GM12873 (cell line): ENCODE measurements around the gene ZNF497.

Experiments
- TF ChIP-seq, protein P1 (sequence below): IDR thresholded peaks from 2 replicates; pipeline ENCODE4 v1.5.1; 2012; ENCODE audit warnings: low read depth, mild to moderate bottlenecking, moderate library complexity, low read length, control low read depth; ENCODE audit not compliant: insufficient read depth; ENCODE audit errors: missing control alignments

Gene ZNF497

DNA sequence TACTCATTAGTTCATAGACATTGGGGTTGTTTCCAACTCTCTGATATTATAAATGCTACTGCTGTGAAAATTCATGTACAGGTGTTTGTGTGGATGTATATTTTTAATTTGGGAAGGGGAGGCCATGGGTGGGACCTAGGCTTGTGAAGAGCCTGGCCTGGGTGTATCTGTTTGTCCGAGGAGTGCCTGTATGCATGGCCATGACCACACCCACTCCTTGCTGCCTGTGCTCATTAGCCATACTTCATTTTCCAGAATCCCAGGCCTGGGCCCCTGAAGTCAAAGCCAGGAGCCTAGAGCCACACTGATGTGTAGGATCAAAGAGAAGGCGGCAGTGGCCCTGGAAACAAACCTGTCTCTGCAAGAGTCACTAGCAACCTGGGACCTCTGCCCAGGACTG is 47.0 kb downstream of the ZNF497 start:
- TF ChIP-seq, protein P1, sequence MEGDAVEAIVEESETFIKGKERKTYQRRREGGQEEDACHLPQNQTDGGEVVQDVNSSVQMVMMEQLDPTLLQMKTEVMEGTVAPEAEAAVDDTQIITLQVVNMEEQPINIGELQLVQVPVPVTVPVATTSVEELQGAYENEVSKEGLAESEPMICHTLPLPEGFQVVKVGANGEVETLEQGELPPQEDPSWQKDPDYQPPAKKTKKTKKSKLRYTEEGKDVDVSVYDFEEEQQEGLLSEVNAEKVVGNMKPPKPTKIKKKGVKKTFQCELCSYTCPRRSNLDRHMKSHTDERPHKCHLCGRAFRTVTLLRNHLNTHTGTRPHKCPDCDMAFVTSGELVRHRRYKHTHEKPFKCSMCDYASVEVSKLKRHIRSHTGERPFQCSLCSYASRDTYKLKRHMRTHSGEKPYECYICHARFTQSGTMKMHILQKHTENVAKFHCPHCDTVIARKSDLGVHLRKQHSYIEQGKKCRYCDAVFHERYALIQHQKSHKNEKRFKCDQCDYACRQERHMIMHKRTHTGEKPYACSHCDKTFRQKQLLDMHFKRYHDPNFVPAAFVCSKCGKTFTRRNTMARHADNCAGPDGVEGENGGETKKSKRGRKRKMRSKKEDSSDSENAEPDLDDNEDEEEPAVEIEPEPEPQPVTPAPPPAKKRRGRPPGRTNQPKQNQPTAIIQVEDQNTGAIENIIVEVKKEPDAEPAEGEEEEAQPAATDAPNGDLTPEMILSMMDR, result no peak

DNA sequence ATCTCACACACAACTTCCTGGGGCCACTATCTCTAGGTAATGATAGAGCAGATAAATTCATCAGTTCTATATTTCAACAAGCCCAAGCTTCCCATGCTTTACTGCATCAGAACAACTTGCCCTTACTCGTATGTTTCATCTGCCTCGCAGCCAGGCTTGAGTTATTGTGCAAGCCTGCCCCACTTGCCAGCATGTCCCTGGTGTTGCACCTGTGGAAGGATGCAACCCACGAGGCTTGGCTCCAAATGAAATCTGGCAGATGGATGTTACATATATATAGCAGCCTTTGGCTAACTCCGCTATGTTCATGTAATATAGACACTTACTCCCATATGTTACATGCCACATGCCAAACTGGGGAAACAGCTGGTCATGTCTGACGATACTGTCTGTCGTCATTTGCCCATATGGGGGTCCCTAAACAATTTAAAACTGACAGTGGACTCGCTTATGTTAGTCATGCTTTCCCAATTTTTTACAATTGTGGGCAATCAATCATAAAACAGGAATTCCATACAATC is 51.1 kb downstream of the ZNF497 start:
- TF ChIP-seq, protein P1, result no peak

DNA sequence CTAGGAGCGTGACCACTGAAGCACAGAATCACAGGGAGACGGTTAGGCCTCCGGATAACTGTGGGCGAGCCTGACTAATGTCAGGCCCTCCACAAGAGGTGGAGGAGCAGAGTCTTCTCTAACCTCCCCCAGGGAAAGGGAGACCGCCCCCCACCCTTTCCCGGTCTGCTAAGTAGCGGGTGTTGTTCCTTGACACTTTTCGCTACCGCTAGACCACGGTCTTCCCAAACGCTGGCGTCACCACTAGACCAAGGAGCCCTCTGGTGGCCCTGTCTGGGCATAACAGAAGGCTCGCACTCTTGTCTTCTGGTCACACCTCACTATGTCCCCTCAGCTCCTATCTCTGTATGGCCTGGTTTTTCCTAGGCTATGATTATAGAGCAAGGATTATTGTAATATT is 51.9 kb downstream of the ZNF497 start:
- TF ChIP-seq, protein P1, result peak; percentile 21

DNA sequence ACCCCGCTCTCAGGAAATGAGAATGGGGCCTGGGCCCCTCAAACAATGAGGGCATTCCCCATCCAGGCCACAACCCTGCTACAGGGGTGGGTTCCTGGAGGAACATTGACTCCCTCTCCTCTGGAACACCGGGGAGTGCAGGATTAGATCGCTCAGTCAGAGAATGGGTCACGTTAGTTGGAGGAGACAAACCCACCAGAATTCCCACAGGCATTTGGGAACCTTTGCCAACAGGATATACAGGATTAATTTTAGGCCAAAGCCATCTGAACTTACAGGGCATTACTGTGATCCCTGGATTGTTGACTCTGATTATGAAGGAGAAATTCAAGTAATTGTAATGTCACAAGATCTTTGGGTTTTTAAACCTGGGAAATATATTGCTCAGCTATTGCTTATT is 54.8 kb downstream of the ZNF497 start:
- TF ChIP-seq, protein P1, result no peak

DNA sequence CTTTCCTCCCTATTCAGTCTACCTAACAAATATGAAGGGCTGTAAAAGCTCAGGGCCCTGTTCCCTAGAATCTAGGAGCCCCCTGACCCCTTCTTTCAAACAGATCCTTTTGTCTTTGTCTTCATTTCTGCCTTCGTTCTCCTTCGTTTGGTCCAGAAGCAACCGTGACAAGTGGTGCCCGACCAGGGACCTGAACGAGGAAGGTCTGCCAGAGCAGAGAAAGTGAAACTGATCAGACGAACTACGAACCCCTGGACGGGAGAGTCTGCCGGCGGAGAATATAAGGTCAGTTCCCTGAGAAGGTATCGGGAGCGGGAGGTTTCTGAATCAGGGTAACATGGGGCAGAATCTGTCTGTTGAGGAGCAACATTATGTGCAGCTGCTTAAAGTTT is 56.6 kb downstream of the ZNF497 start:
- TF ChIP-seq, protein P1, result no peak

DNA sequence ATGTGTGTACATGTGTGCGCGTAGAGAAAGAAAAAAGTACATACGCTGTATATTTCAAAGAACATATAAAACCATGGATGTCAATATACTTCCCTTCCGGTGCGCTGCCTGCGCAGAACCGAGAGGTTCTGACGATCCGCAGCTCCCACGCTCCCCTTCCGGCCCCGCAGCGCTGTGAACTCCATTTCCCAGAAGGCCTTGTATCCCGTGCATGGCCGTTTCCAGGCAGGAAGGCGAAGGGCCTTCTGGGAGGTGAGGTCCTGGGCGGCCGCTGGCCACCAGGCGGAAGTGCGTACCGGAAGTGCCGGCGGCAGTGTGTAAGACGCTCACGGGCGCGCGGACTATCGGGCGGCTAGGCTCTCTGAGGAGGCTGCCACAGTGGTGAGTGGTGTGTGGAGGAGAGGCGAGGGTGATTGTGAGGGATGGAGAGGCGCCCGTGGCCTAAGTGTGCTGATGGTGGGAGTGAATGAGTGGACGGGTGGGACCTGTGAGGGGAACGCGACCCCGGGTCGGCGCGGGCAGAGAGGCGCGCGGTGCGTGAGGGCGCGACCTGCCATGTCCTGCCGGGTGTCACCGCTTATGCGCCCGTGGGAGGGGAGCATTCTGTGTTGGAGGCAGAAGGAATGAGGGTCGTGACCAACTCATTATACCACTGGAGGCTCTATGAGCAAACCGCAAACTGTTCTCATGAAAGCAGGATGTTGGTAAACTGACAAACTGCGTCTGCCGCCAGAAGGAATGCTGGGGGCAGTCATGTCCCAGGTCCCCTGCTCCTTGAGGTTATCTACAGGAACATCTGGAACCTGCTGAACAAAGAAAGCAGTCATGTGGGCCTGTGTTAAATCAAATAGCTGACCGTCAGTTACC is 57.3 kb downstream of the ZNF497 start, which contains the start of gene ERVK3-1:
TSS of gene ERVK3-1 (plus strand) at position 313 of the 867 bp plus-strand sequence. CDS start 6,792 bp downstream, outside the sequence.
- TF ChIP-seq, protein P1, result no peak

DNA sequence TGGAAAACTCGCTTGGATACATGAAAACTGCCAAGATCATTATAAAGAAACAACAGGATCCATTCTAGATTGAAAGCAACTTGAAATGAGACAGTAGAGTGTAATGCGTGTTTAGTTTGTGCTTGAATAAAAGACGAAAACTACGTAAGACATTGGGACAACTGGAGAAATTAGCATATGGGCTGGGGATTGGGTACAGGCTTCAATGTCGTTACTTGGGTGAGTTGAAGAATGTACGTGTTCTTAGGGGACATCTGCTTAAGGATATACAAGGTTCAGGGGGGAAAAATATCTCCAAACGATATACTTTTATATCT is 57.8 kb downstream of the ZNF497 start:
- TF ChIP-seq, protein P1, result no peak
